ENCODE results near the gene HS1BP3.

The HS1BP3 gene

GRCh38 chr2:20569464-20570223 lies 81.3 kb downstream of the HS1BP3 start:
- TF ChIP-seq YY1 (IDR thresholded peaks at IDR 0.05; ENCODE audit: low read depth), result no peak
- TF ChIP-seq CREB1 (IDR thresholded peaks at IDR 0.05; ENCODE audit: low read depth), result no peak
- no peak for TF ChIP-seq ZBTB7A (IDR thresholded peaks at IDR 0.05; ENCODE audit: low read depth)
- TF ChIP-seq FOXM1 (IDR thresholded peaks at IDR 0.05; ENCODE audit: borderline replicate concordance, low read depth), result no peak
- no peak for TF ChIP-seq USF1 (IDR thresholded peaks at IDR 0.05)
- TF ChIP-seq TAF1 (IDR thresholded peaks at IDR 0.05; ENCODE audit: low read depth), result no peak
- no peak for TF ChIP-seq CEBPB (IDR thresholded peaks at IDR 0.05)
- TF ChIP-seq RAD21 (IDR thresholded peaks at IDR 0.05; ENCODE audit: low read depth), result no peak

DNA sequence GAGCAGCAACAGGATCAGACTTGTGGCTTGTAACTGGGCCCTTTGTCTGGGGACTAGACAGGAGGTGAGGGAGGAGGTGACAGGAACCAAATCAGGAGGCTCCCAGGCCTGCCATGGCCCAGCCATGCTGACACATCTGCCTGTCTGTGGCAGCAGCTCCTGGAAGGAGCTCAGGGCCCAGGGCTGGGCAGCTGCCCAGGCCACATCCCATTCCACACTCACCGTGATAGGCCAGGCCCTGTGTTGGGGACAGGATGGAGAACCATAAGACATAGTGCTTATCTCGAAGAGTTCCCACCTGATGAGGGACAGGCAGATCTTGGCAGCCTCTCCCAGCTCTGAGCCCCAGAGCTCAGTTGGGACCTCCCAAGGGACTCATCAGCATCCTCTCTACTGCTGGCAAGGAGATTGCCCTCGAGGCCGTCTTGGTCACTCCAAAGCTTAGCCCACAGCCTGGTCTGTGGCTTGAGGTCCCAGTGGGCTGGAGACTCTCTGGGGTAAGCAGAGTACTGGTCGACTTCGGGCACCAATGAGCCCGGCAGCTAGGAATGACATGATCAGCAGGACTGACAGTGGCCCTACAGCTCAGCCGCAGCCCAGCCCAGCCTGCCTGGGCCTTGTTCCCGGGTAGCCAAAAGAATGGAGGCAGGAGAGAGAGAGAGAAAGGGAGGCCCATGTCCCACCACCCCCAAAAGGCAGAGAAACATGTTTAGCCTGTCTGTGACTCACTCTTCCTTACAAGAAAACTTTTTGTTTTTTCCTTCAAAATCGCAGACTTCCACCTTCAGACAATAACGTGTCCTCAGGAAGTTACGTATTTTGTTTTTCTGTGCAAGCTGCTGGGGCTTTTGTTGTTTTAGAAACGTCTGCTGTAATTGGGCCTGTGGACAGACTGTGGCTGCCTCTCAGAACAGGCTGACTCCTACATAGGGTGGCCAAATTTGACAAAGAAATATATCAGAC lies 82.1 kb downstream of the HS1BP3 start:
- TF ChIP-seq NFIC (IDR thresholded peaks at IDR 0.05) (no peak), TEAD4 (IDR thresholded peaks at IDR 0.05) (no peak), RAD21 (IDR thresholded peaks at IDR 0.05; ENCODE audit: low read depth) (no peak), REST (IDR thresholded peaks at IDR 0.05; ENCODE audit: low read depth) (no peak), CEBPB (IDR thresholded peaks at IDR 0.05) (no peak), TAF1 (IDR thresholded peaks at IDR 0.05; ENCODE audit: low read depth) (no peak), YY1 (IDR thresholded peaks at IDR 0.05; ENCODE audit: low read depth) (no peak), USF1 (IDR thresholded peaks at IDR 0.05) (no peak), CREB1 (IDR thresholded peaks at IDR 0.05; ENCODE audit: low read depth) (no peak)

- TF ChIP-seq EGR1 (IDR thresholded peaks at IDR 0.05) (no peak), CEBPB (IDR thresholded peaks at IDR 0.05) (no peak), ZBTB7A (IDR thresholded peaks at IDR 0.05; ENCODE audit: low read depth) (no peak), FOXM1 (IDR thresholded peaks at IDR 0.05; ENCODE audit: borderline replicate concordance, low read depth) (no peak), TAF1 (IDR thresholded peaks at IDR 0.05; ENCODE audit: low read depth) (no peak), TEAD4 (IDR thresholded peaks at IDR 0.05) (no peak), EP300 (IDR thresholded peaks at IDR 0.05; ENCODE audit: borderline replicate concordance) (no peak), REST (IDR thresholded peaks at IDR 0.05; ENCODE audit: low read depth) (no peak), NFIC (IDR thresholded peaks at IDR 0.05) (no peak), CREB1 (IDR thresholded peaks at IDR 0.05; ENCODE audit: low read depth) (no peak), RAD21 (IDR thresholded peaks at IDR 0.05; ENCODE audit: low read depth) (no peak), TCF12 (IDR thresholded peaks at IDR 0.05; ENCODE audit: low read depth) (no peak), YY1 (IDR thresholded peaks at IDR 0.05; ENCODE audit: low read depth) (no peak), USF1 (IDR thresholded peaks at IDR 0.05) (no peak)
- TF ChIP-seq, protein P1, sequence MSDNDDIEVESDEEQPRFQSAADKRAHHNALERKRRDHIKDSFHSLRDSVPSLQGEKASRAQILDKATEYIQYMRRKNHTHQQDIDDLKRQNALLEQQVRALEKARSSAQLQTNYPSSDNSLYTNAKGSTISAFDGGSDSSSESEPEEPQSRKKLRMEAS (IDR thresholded peaks at IDR 0.05), result no peak
Measured at GRCh38 chr2:20567926-20568179, 83.0 kb downstream of the HS1BP3 start.
